Transverse colon (tissue), 4 donors: ENCODE measurements around the gene VPS13D.

Source experiments
- POLR2AphosphoS5 ChIP-seq, 3 donors: sonication (generic); formaldehyde crosslinking; IDR thresholded peaks; one replicate each; pipeline ENCODE4 v1.6.1; 2016; ENCODE audit warnings: antibody characterized with exemption in 3 of 3
- TF ChIP-seq, protein P1 (sequence below), 5 experiments: fragments of 200-600 bp in 3 of 5; fragments of 450-650 bp in 2 of 5; sonication (generic) in 3 of 5; IDR thresholded peaks; 1 replicate in 2 of 5; 2 replicates in 3 of 5; pipeline ENCODE4 v1.5.1; 2016 to 2017; ENCODE audit warnings: antibody characterized with exemption in 5 of 5, inconsistent platforms in 3 of 5, mild to moderate bottlenecking in 2 of 5, moderate library complexity in 1 of 5

- TF ChIP-seq POLR2AphosphoS5 (IDR thresholded peaks at IDR 0.05) = no peak
- TF ChIP-seq, protein P1, sequence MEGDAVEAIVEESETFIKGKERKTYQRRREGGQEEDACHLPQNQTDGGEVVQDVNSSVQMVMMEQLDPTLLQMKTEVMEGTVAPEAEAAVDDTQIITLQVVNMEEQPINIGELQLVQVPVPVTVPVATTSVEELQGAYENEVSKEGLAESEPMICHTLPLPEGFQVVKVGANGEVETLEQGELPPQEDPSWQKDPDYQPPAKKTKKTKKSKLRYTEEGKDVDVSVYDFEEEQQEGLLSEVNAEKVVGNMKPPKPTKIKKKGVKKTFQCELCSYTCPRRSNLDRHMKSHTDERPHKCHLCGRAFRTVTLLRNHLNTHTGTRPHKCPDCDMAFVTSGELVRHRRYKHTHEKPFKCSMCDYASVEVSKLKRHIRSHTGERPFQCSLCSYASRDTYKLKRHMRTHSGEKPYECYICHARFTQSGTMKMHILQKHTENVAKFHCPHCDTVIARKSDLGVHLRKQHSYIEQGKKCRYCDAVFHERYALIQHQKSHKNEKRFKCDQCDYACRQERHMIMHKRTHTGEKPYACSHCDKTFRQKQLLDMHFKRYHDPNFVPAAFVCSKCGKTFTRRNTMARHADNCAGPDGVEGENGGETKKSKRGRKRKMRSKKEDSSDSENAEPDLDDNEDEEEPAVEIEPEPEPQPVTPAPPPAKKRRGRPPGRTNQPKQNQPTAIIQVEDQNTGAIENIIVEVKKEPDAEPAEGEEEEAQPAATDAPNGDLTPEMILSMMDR (IDR thresholded peaks at IDR 0.05) = no peak
Measured at GRCh38 chr1:12482988-12483387, 253.2 kb downstream of the VPS13D start.
